ENCODE measurements around the gene FOXP1. TPM values are rescaled to one million over a fixed set of nuclear protein-coding genes. Genes with fewer than 3 reads are reported as not detected.

FOXP1 gene
- total RNA-seq, 1 donor from 2014 or later, result 107 TPM

GRCh38 chr3:71488882-71489281 lies 94.6 kb downstream of the FOXP1 start:
- Histone ChIP-seq H3K4me1 (ENCODE audit: insufficient read depth, low read length) (no peaks in the 10 kb centered on the region), H4K20me1 (ENCODE audit: insufficient read depth, low read length) (peaks cover 16% of the 10 kb centered on the region), H3K4me2 (ENCODE audit: low read length) (no peak overlapping the region), H3K9me3 (ENCODE audit: insufficient read depth, low read depth, low read length) (peaks cover 3% of the 10 kb centered on the region), H3K4me3 (ENCODE audit: insufficient read depth, low read depth, low read length) (no peak overlapping the region), H3K79me2 (ENCODE audit: insufficient read depth, low read length) (peaks cover 80% of the 10 kb centered on the region), H2AFZ (ENCODE audit: low read depth, low read length) (no peak overlapping the region), H3K36me3 (ENCODE audit: insufficient read depth, low read length) (peaks cover 30% of the 10 kb centered on the region), H3K27ac (ENCODE audit: low read depth, low read length) (no peak overlapping the region), H3K27me3 (ENCODE audit: insufficient read depth, low read length) (no peaks in the 10 kb centered on the region), H3K9ac (ENCODE audit: low read length) (no peak overlapping the region)
- no peaks in the 10 kb centered on the region for H3K27me3 Mint-ChIP-seq (ENCODE audit: low read depth, unreplicated experiment)
- TF ChIP-seq CTCF (IDR thresholded peaks at IDR 0.05; ENCODE audit: insufficient read depth, low read depth, low read length) (no peak), EZH2 (IDR thresholded peaks at IDR 0.05; ENCODE audit: insufficient read depth, low read length) (no peak)
- peak overlapping the region; percentile 53 for H3K27ac Mint-ChIP-seq (ENCODE audit: unreplicated experiment)
- DNase-seq (ENCODE audit: low read depth) (no peak), FAIRE-seq (no peak)
- H3K9me3 Mint-ChIP-seq (ENCODE audit: unreplicated experiment), result peaks cover 8% of the 10 kb centered on the region
- peaks cover 2% of the 10 kb centered on the region for H3K4me1 Mint-ChIP-seq (ENCODE audit: low read depth, unreplicated experiment)
- peaks cover 38% of the 10 kb centered on the region for H3K36me3 Mint-ChIP-seq (ENCODE audit: low read depth, unreplicated experiment)
- no peak overlapping the region for H3K4me3 Mint-ChIP-seq (ENCODE audit: unreplicated experiment)

GRCh38 chr3:71488391-71488809 lies 95.1 kb downstream of the FOXP1 start:
- Mint-ChIP-seq H3K36me3 (ENCODE audit: low read depth, unreplicated experiment) (peaks cover 37% of the 10 kb centered on the region), H3K27ac (ENCODE audit: unreplicated experiment) (no peak overlapping the region), H3K27me3 (ENCODE audit: low read depth, unreplicated experiment) (no peaks in the 10 kb centered on the region), H3K4me3 (ENCODE audit: unreplicated experiment) (no peak overlapping the region), H3K4me1 (ENCODE audit: low read depth, unreplicated experiment) (peaks cover 2% of the 10 kb centered on the region), H3K9me3 (ENCODE audit: unreplicated experiment) (peaks cover 8% of the 10 kb centered on the region)
- Histone ChIP-seq H3K4me3 (ENCODE audit: insufficient read depth, low read depth, low read length) (no peak overlapping the region), H3K9me3 (ENCODE audit: insufficient read depth, low read depth, low read length) (peaks cover 3% of the 10 kb centered on the region), H3K4me2 (ENCODE audit: low read length) (no peak overlapping the region), H2AFZ (ENCODE audit: low read depth, low read length) (no peak overlapping the region), H4K20me1 (ENCODE audit: insufficient read depth, low read length) (peaks cover 16% of the 10 kb centered on the region), H3K36me3 (ENCODE audit: insufficient read depth, low read length) (peaks cover 29% of the 10 kb centered on the region), H3K27me3 (ENCODE audit: insufficient read depth, low read length) (no peaks in the 10 kb centered on the region), H3K4me1 (ENCODE audit: insufficient read depth, low read length) (no peaks in the 10 kb centered on the region), H3K79me2 (ENCODE audit: insufficient read depth, low read length) (peaks cover 83% of the 10 kb centered on the region), H3K9ac (ENCODE audit: low read length) (no peak overlapping the region), H3K27ac (ENCODE audit: low read depth, low read length) (no peak overlapping the region)
- TF ChIP-seq EZH2 (IDR thresholded peaks at IDR 0.05; ENCODE audit: insufficient read depth, low read length), result no peak
- no peak for TF ChIP-seq CTCF (IDR thresholded peaks at IDR 0.05; ENCODE audit: insufficient read depth, low read depth, low read length)
- no peak for DNase-seq (ENCODE audit: low read depth)
- FAIRE-seq, result no peak

- Mint-ChIP-seq H3K4me3 (ENCODE audit: unreplicated experiment) (no peak overlapping the region), H3K9me3 (ENCODE audit: unreplicated experiment) (peaks cover 7% of the 10 kb centered on the region), H3K27me3 (ENCODE audit: low read depth, unreplicated experiment) (no peaks in the 10 kb centered on the region), H3K36me3 (ENCODE audit: low read depth, unreplicated experiment) (peaks cover 31% of the 10 kb centered on the region), H3K27ac (ENCODE audit: unreplicated experiment) (no peak overlapping the region), H3K4me1 (ENCODE audit: low read depth, unreplicated experiment) (no peaks in the 10 kb centered on the region)
- FAIRE-seq, result no peak
- Histone ChIP-seq H3K4me1 (ENCODE audit: insufficient read depth, low read length) (no peaks in the 10 kb centered on the region), H3K4me3 (ENCODE audit: insufficient read depth, low read depth, low read length) (no peak overlapping the region), H3K9ac (ENCODE audit: low read length) (no peak overlapping the region), H3K9me3 (ENCODE audit: insufficient read depth, low read depth, low read length) (peaks cover 3% of the 10 kb centered on the region), H4K20me1 (ENCODE audit: insufficient read depth, low read length) (peaks cover 16% of the 10 kb centered on the region), H3K79me2 (ENCODE audit: insufficient read depth, low read length) (peaks cover 93% of the 10 kb centered on the region), H3K36me3 (ENCODE audit: insufficient read depth, low read length) (peaks cover 20% of the 10 kb centered on the region), H3K4me2 (ENCODE audit: low read length) (no peak overlapping the region), H3K27ac (ENCODE audit: low read depth, low read length) (no peak overlapping the region), H3K27me3 (ENCODE audit: insufficient read depth, low read length) (no peaks in the 10 kb centered on the region), H2AFZ (ENCODE audit: low read depth, low read length) (no peak overlapping the region)
- no peak for DNase-seq (ENCODE audit: low read depth)
- TF ChIP-seq EZH2 (IDR thresholded peaks at IDR 0.05; ENCODE audit: insufficient read depth, low read length) (no peak), CTCF (IDR thresholded peaks at IDR 0.05; ENCODE audit: insufficient read depth, low read depth, low read length) (no peak)
These were observed 96.1 kb downstream of the FOXP1 start for GRCh38 chr3:71487418-71487817.

Data from astrocyte (in vitro differentiated cells and primary cell).